Mucosa of stomach (tissue), 1 donor: ENCODE data around the gene CNIH3.

Experiments used
- H3K27me3 ChIP-seq: one replicate; pipeline ENCODE4 v1.7.0; 2013; ENCODE audit warnings: mild to moderate bottlenecking, low read length; ENCODE audit not compliant: control insufficient read depth, insufficient read depth
- H3K36me3 ChIP-seq: one replicate; pipeline ENCODE4 v1.7.0; 2013; ENCODE audit warnings: low read length; ENCODE audit not compliant: control insufficient read depth, insufficient read depth
- H3K4me1 ChIP-seq: one replicate; pipeline ENCODE4 v1.7.0; 2013; ENCODE audit warnings: mild to moderate bottlenecking, low read length; ENCODE audit not compliant: control insufficient read depth, insufficient read depth
- H3K4me3 ChIP-seq: one replicate; pipeline ENCODE4 v1.7.0; 2013; ENCODE audit warnings: low read length
- H3K9ac ChIP-seq: one replicate; pipeline ENCODE4 v1.7.0; 2013; ENCODE audit warnings: mild to moderate bottlenecking, low read length, moderate library complexity
- H3K9me3 ChIP-seq: one replicate; pipeline ENCODE4 v1.7.0; 2013; ENCODE audit warnings: mild to moderate bottlenecking, low read length, moderate library complexity; ENCODE audit not compliant: control insufficient read depth
- donor health status: Pancreatic carcinoma.

Gene CNIH3

GRCh38 chr1:224732377-224733026, 116.4 kb downstream of the CNIH3 start:
- H3K9me3 ChIP-seq, result no peaks in the 10 kb centered on the region
- no peaks in the 10 kb centered on the region for H3K36me3 ChIP-seq
- no peak overlapping the region for H3K4me3 ChIP-seq
- H3K27me3 ChIP-seq, result peaks cover 3% of the 10 kb centered on the region
- H3K9ac ChIP-seq, result no peak overlapping the region
- no peaks in the 10 kb centered on the region for H3K4me1 ChIP-seq

GRCh38 chr1:224733027-224733911, 117.2 kb downstream of the CNIH3 start:
- Histone ChIP-seq H3K9ac (no peak overlapping the region), H3K27me3 (peaks cover 3% of the 10 kb centered on the region), H3K4me1 (no peaks in the 10 kb centered on the region), H3K9me3 (no peaks in the 10 kb centered on the region), H3K4me3 (no peak overlapping the region), H3K36me3 (no peaks in the 10 kb centered on the region)

GRCh38 chr1:224734261-224734935, 118.3 kb downstream of the CNIH3 start:
- no peaks in the 10 kb centered on the region for H3K9me3 ChIP-seq
- H3K4me3 ChIP-seq, result no peak overlapping the region
- H3K27me3 ChIP-seq, result peaks cover 3% of the 10 kb centered on the region
- no peaks in the 10 kb centered on the region for H3K36me3 ChIP-seq
- no peaks in the 10 kb centered on the region for H3K4me1 ChIP-seq
- H3K9ac ChIP-seq, result no peak overlapping the region

GRCh38 chr1:224735159-224735558, 119.0 kb downstream of the CNIH3 start:
- Histone ChIP-seq H3K36me3 (no peaks in the 10 kb centered on the region), H3K4me1 (no peaks in the 10 kb centered on the region), H3K27me3 (peaks cover 3% of the 10 kb centered on the region), H3K4me3 (no peak overlapping the region), H3K9ac (no peak overlapping the region), H3K9me3 (no peaks in the 10 kb centered on the region)

- Histone ChIP-seq H3K9me3 (no peaks in the 10 kb centered on the region), H3K9ac (no peak overlapping the region), H3K4me1 (no peaks in the 10 kb centered on the region), H3K4me3 (no peak overlapping the region), H3K27me3 (peaks cover 3% of the 10 kb centered on the region), H3K36me3 (no peaks in the 10 kb centered on the region)
Measured at GRCh38 chr1:224736619-224737352, 120.7 kb downstream of the CNIH3 start.

GRCh38 chr1:224737353-224737727, 121.2 kb downstream of the CNIH3 start:
- H3K4me1 ChIP-seq, result no peaks in the 10 kb centered on the region
- H3K9me3 ChIP-seq, result no peaks in the 10 kb centered on the region
- peaks cover 3% of the 10 kb centered on the region for H3K27me3 ChIP-seq
- H3K9ac ChIP-seq, result no peak overlapping the region
- H3K4me3 ChIP-seq, result no peak overlapping the region
- H3K36me3 ChIP-seq, result no peaks in the 10 kb centered on the region

GRCh38 chr1:224739303-224739996, 123.3 kb downstream of the CNIH3 start:
- Histone ChIP-seq H3K4me1 (no peaks in the 10 kb centered on the region), H3K27me3 (no peaks in the 10 kb centered on the region), H3K9me3 (no peaks in the 10 kb centered on the region), H3K36me3 (no peaks in the 10 kb centered on the region), H3K4me3 (no peak overlapping the region), H3K9ac (no peak overlapping the region)

- Histone ChIP-seq H3K4me3 (no peak overlapping the region), H3K9me3 (no peaks in the 10 kb centered on the region), H3K9ac (no peak overlapping the region), H3K27me3 (no peaks in the 10 kb centered on the region), H3K4me1 (no peaks in the 10 kb centered on the region), H3K36me3 (no peaks in the 10 kb centered on the region)
Measured at GRCh38 chr1:224739997-224740684, 124.0 kb downstream of the CNIH3 start.

GRCh38 chr1:224740685-224741052, 124.6 kb downstream of the CNIH3 start:
- Histone ChIP-seq H3K27me3 (no peaks in the 10 kb centered on the region), H3K4me1 (no peaks in the 10 kb centered on the region), H3K9me3 (no peaks in the 10 kb centered on the region), H3K4me3 (no peak overlapping the region), H3K9ac (no peak overlapping the region), H3K36me3 (no peaks in the 10 kb centered on the region)

GRCh38 chr1:224742349-224742748, 126.2 kb downstream of the CNIH3 start:
- Histone ChIP-seq H3K4me1 (no peaks in the 10 kb centered on the region), H3K9ac (no peak overlapping the region), H3K36me3 (no peaks in the 10 kb centered on the region), H3K9me3 (no peaks in the 10 kb centered on the region), H3K4me3 (no peak overlapping the region), H3K27me3 (no peaks in the 10 kb centered on the region)

- H3K4me3 ChIP-seq, result no peak overlapping the region
- no peak overlapping the region for H3K9ac ChIP-seq
- H3K27me3 ChIP-seq, result no peaks in the 10 kb centered on the region
- no peaks in the 10 kb centered on the region for H3K9me3 ChIP-seq
- no peaks in the 10 kb centered on the region for H3K36me3 ChIP-seq
- no peaks in the 10 kb centered on the region for H3K4me1 ChIP-seq
Measured at GRCh38 chr1:224743608-224744164, 127.6 kb downstream of the CNIH3 start.
